ENCODE results near the gene NAB2. TPM values are rescaled to one million over a fixed set of nuclear protein-coding genes. Genes with fewer than 3 reads are reported as not detected.

NAB2 gene
- total and polyA plus RNA-seq, 10 of the 15 experiments (the other 5 are each of a cell fraction or from before 2014, with no cell fraction given) = 0.35 to 35.2 (median 15.3) TPM

DNA sequence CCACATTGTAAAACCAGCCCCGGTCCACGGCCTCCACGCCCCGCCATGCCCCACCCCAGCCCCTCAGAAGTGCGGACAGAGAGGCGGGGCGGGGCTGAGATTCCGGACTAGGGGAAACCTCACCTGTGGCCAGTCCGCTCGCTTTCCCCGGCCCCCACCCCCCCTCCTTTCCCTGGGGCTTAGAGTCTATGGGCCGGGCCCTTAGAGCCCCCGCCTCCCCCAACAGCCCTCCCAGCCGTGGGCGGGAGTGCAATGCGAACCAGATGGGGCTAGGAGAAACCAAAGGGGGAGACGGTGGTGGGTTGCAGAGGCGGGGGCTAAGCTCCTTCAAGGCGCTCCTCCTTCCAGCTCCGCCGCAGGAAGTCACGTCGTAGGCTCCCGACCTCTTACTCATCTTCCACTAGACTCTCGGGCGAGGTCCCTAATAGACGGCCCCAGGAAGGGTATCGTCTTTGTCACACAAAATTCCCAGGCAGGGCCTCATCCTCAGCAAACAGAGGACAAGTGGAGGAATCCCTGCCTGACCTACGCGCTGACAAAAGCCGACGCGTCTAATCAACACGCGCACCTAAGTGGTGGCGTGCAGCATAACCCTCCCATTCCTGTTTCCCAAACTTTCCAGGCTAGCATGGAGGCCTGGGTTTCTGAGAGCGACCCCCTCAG lies 1.1 kb upstream of the NAB2 start (continued):
- TF ChIP-seq, protein P1, sequence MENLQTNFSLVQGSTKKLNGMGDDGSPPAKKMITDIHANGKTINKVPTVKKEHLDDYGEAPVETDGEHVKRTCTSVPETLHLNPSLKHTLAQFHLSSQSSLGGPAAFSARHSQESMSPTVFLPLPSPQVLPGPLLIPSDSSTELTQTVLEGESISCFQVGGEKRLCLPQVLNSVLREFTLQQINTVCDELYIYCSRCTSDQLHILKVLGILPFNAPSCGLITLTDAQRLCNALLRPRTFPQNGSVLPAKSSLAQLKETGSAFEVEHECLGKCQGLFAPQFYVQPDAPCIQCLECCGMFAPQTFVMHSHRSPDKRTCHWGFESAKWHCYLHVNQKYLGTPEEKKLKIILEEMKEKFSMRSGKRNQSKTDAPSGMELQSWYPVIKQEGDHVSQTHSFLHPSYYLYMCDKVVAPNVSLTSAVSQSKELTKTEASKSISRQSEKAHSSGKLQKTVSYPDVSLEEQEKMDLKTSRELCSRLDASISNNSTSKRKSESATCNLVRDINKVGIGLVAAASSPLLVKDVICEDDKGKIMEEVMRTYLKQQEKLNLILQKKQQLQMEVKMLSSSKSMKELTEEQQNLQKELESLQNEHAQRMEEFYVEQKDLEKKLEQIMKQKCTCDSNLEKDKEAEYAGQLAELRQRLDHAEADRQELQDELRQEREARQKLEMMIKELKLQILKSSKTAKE (IDR thresholded peaks at IDR 0.05; ENCODE audit: low read depth, poor library complexity, severe bottlenecking) = no peak
- TF ChIP-seq, protein P2, sequence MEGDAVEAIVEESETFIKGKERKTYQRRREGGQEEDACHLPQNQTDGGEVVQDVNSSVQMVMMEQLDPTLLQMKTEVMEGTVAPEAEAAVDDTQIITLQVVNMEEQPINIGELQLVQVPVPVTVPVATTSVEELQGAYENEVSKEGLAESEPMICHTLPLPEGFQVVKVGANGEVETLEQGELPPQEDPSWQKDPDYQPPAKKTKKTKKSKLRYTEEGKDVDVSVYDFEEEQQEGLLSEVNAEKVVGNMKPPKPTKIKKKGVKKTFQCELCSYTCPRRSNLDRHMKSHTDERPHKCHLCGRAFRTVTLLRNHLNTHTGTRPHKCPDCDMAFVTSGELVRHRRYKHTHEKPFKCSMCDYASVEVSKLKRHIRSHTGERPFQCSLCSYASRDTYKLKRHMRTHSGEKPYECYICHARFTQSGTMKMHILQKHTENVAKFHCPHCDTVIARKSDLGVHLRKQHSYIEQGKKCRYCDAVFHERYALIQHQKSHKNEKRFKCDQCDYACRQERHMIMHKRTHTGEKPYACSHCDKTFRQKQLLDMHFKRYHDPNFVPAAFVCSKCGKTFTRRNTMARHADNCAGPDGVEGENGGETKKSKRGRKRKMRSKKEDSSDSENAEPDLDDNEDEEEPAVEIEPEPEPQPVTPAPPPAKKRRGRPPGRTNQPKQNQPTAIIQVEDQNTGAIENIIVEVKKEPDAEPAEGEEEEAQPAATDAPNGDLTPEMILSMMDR (IDR thresholded peaks at IDR 0.05 in 2 of 3, conservative IDR thresholded peaks at IDR 0.05 in 1 of 3; ENCODE audit: control insufficient read depth in 2 of 3, extremely low read depth in 1 of 3, insufficient read depth in 1 of 3, low read depth in 3 of 3, low read length in 3 of 3) = no peak
- TF ChIP-seq, protein P3, sequence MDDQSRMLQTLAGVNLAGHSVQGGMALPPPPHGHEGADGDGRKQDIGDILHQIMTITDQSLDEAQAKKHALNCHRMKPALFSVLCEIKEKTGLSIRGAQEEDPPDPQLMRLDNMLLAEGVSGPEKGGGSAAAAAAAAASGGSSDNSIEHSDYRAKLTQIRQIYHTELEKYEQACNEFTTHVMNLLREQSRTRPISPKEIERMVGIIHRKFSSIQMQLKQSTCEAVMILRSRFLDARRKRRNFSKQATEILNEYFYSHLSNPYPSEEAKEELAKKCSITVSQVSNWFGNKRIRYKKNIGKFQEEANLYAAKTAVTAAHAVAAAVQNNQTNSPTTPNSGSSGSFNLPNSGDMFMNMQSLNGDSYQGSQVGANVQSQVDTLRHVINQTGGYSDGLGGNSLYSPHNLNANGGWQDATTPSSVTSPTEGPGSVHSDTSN (IDR thresholded peaks at IDR 0.05; ENCODE audit: insufficient replicate concordance, low read depth, low read length) = no peak
- no peak for TF ChIP-seq WRNIP1 (IDR thresholded peaks at IDR 0.05; ENCODE audit: borderline replicate concordance, low read depth, low read length)
- 0 out of 2 replicates have a peak, but pooled peaks have one; percentile 17 for TF ChIP-seq MTA2 (IDR thresholded peaks at IDR 0.05; ENCODE audit: low read depth)
- TF ChIP-seq TBL1XR1 (IDR thresholded peaks at IDR 0.05; ENCODE audit: low read depth, low read length) = 0 out of 2 replicates have a peak, but pooled peaks have one; percentile 49
- TF ChIP-seq, protein P4, sequence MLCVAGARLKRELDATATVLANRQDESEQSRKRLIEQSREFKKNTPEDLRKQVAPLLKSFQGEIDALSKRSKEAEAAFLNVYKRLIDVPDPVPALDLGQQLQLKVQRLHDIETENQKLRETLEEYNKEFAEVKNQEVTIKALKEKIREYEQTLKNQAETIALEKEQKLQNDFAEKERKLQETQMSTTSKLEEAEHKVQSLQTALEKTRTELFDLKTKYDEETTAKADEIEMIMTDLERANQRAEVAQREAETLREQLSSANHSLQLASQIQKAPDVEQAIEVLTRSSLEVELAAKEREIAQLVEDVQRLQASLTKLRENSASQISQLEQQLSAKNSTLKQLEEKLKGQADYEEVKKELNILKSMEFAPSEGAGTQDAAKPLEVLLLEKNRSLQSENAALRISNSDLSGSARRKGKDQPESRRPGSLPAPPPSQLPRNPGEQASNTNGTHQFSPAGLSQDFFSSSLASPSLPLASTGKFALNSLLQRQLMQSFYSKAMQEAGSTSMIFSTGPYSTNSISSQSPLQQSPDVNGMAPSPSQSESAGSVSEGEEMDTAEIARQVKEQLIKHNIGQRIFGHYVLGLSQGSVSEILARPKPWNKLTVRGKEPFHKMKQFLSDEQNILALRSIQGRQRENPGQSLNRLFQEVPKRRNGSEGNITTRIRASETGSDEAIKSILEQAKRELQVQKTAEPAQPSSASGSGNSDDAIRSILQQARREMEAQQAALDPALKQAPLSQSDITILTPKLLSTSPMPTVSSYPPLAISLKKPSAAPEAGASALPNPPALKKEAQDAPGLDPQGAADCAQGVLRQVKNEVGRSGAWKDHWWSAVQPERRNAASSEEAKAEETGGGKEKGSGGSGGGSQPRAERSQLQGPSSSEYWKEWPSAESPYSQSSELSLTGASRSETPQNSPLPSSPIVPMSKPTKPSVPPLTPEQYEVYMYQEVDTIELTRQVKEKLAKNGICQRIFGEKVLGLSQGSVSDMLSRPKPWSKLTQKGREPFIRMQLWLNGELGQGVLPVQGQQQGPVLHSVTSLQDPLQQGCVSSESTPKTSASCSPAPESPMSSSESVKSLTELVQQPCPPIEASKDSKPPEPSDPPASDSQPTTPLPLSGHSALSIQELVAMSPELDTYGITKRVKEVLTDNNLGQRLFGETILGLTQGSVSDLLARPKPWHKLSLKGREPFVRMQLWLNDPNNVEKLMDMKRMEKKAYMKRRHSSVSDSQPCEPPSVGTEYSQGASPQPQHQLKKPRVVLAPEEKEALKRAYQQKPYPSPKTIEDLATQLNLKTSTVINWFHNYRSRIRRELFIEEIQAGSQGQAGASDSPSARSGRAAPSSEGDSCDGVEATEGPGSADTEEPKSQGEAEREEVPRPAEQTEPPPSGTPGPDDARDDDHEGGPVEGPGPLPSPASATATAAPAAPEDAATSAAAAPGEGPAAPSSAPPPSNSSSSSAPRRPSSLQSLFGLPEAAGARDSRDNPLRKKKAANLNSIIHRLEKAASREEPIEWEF (IDR thresholded peaks at IDR 0.05; ENCODE audit: insufficient replicate concordance, low read depth, low read length) = no peak
- no peak for TF ChIP-seq PAX8 (IDR thresholded peaks at IDR 0.05)
- TF ChIP-seq SMAD5 (IDR thresholded peaks at IDR 0.05; ENCODE audit: low read depth) = peak; percentile 41; the same call in 1 of the 2 replicates
- no peak for TF ChIP-seq CHD1 (IDR thresholded peaks at IDR 0.05; ENCODE audit: low read depth, low read length)
- TF ChIP-seq ZNF24 (IDR thresholded peaks at IDR 0.05) = no peak
- TF ChIP-seq BHLHE40 (IDR thresholded peaks at IDR 0.05; ENCODE audit: borderline replicate concordance in 1 of 2, low read depth in 2 of 2, low read length in 1 of 2) = peak in 1 of 2 experiments; percentile 42; a peak in 1 of 4 replicates
- TF ChIP-seq, protein P5, sequence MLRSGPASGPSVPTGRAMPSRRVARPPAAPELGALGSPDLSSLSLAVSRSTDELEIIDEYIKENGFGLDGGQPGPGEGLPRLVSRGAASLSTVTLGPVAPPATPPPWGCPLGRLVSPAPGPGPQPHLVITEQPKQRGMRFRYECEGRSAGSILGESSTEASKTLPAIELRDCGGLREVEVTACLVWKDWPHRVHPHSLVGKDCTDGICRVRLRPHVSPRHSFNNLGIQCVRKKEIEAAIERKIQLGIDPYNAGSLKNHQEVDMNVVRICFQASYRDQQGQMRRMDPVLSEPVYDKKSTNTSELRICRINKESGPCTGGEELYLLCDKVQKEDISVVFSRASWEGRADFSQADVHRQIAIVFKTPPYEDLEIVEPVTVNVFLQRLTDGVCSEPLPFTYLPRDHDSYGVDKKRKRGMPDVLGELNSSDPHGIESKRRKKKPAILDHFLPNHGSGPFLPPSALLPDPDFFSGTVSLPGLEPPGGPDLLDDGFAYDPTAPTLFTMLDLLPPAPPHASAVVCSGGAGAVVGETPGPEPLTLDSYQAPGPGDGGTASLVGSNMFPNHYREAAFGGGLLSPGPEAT (IDR thresholded peaks at IDR 0.05; ENCODE audit: low read depth) = no peak; the same call in none of the 2 replicates
- no peak for TF ChIP-seq BRCA1 (IDR thresholded peaks at IDR 0.05; ENCODE audit: low read depth, low read length)
- TF ChIP-seq IKZF1 (conservative IDR thresholded peaks at IDR 0.05) = no peak
- TF ChIP-seq KLF5 (IDR thresholded peaks at IDR 0.05; ENCODE audit: partially characterized antibody) = no peak
- TF ChIP-seq HDGF (IDR thresholded peaks at IDR 0.05) = no peak
